CD4-positive, alpha-beta T cell treated with Interleukin-1 beta for 1 hour (primary cell): ENCODE results near the gene OVCH1.
"Not testable (repeated sequence)": the region's sequence is repeated elsewhere in the genome, so short reads cannot be mapped to it uniquely, and the experiment has no call there.

Experiments used
- DNase-seq, 2 donors: peaks; one replicate each; pipeline ENCODE4 v3.0.0-alpha.2; 2020 to 2022

Gene OVCH1

GRCh38 chr12:29486972-29487371 is 10.5 kb downstream of the OVCH1 start:
- no peak for DNase-seq

GRCh38 chr12:29463198-29463597 is 34.3 kb downstream of the OVCH1 start:
- no peak for DNase-seq

DNA sequence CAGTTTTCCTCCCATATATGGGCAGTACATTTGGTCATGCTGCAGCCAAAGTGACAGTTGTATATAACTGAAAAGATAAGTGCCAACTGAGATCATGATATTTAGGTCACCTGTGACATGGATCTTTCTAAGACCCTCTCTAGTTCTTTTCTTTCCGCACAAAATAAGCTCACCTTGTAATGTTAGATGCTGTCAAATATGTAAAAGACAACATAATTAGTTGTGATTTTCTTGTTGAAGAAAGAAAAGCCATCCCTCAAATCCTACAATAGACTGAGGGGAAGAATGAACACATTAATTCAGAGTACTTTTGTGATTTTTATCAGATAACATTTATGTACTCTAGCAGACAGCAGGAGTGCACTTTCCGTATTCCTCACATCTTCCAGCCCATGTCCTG is 37.4 kb downstream of the OVCH1 start:
- DNase-seq: no peak

GRCh38 chr12:29455087-29455486 is 42.4 kb downstream of the OVCH1 start:
- DNase-seq: no peak

- DNase-seq: no peak
Observed at GRCh38 chr12:29451888-29452287, 45.6 kb downstream of the OVCH1 start.

- no peak for DNase-seq
Observed at GRCh38 chr12:29448157-29448556, 49.3 kb downstream of the OVCH1 start.

- DNase-seq: no peak
Observed at GRCh38 chr12:29447285-29447975, 50.1 kb downstream of the OVCH1 start.

- no peak for DNase-seq
Observed at GRCh38 chr12:29439506-29439905, 58.0 kb downstream of the OVCH1 start.

GRCh38 chr12:29438752-29439408 is 58.6 kb downstream of the OVCH1 start:
- DNase-seq: no peak

GRCh38 chr12:29437575-29437974 is 59.9 kb downstream of the OVCH1 start:
- no peak for DNase-seq

- DNase-seq: not testable (repeated sequence)
Observed at GRCh38 chr12:29436815-29437214, 60.7 kb downstream of the OVCH1 start.

GRCh38 chr12:29431513-29431912 is 66.0 kb downstream of the OVCH1 start:
- DNase-seq: no peak

DNA sequence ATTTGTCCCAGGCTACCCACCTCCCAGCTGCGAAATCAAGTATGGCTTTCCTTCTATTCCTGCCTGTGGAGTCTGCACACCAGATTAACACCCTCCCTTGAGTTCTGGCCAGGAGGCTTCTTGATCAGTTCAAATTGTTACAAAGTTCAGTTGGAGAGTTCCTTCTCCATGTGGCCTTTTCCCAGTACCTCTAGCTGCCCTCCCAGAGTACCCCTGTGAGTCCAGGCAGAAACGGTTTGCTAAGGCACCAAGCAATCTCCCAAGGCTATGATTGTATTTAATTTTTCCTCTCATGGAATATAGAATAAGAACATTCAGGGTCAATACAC is 66.8 kb downstream of the OVCH1 start:
- no peak for DNase-seq

DNA sequence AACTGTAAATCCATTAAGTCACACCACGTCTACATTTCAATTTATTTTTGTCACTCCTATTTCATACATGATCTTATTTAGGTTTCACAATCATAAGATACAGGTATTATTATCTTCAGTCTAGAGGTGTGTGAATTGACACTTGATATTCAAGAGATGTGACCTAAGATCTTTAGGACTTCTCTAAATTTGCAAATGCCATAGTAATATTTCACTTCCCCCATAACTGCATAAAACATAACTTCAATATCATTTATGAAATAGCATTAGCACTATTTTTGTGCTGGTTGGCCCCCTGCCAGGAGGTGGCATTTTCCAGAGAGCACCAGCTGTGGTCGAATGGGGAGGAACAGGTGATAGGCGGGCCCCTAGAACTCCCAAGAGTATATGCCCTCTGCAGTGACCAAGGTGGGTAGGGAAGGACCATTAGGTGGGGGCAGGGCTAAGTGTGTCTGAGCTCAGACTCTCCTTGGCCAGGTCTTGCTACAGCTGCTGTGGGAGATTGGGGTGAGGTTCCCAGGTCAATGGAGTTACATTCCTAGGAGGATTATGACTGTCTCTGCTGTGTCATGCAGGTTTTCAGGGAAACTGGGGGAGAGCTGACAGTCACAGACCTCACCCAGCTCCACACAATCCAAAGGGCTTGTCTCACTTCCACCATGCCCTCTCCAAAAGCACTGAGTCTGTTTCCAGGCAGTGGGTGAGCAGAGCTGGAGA is 67.3 kb downstream of the OVCH1 start:
- DNase-seq: no peak

GRCh38 chr12:29428633-29429032 is 68.9 kb downstream of the OVCH1 start:
- no peak for DNase-seq

DNA sequence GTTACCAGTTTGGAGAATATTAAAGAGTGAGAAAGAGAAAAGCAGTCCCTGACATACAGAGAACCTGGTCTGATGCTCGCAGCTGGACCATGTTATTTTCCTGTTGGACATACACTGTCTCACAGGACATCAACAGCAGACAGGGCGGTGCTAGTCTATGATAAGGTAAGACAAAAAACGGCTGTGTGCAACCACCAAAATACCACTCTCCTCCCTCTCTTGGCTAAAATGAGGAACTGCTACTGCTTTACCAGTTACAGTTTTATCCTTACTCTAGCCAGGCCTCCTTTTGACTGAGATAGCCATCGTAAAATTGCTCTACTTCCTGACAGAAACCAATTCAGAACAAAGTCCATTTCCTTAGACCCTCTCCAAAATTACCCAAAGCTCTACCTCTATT is 69.5 kb downstream of the OVCH1 start:
- DNase-seq: peak; percentile 17 to 26

- no peak for DNase-seq
Observed at GRCh38 chr12:29426498-29426897, 71.0 kb downstream of the OVCH1 start.

DNA sequence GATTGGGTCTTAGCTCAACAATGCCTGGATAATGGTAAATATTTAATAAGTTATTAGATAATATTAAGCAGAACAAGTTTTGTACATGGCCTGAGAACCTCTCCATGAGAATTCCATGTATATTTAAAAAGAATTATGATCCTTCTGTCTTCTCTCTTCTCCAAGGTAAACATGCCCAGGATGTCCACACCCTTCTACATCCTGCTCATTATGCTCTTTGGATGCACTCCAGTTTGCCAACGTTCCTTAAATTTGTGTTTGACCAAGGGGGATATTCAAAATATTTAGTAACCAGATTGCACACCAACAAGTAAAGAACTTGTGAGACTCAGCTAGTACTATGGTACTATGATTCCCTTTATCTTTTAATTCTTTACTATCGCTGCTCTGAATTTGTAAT is 71.8 kb downstream of the OVCH1 start:
- no peak for DNase-seq

DNA sequence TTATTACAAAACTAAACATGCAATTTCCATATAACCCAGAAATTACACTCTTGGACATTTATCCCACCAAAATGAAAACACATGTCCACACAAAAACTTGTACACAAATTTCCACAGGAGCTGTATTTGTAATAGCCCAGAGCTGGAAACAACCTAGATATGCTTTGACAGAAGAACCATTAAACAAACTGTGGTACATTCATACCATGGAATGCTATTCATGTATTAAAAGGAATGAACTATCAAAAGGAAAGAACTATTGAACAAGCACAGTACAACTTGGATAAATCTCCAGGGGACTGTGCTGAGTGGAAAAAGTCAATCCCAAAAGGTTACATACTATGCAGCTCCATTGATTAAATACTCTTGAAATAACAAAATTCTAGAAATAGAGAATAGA is 80.7 kb downstream of the OVCH1 start:
- no peak for DNase-seq

DNA sequence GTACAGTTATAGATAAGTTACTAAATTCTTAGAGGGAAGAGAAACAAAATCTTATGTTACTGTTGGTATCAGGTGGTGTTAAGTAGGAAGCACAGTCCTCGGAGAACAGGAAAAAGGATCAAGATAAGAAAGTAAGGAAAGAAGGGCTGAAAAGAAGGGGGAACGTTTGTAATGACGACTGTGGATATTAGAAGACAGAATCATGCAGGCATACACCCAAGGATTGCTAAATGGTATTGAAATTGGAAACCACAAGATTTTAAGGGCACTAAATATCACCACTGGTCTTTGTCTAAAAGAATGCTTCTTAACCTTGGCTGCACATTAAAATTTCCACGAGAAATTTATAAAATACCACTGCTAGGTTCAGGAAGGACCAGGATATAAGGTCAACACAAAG is 82.4 kb downstream of the OVCH1 start:
- no peak for DNase-seq

DNA sequence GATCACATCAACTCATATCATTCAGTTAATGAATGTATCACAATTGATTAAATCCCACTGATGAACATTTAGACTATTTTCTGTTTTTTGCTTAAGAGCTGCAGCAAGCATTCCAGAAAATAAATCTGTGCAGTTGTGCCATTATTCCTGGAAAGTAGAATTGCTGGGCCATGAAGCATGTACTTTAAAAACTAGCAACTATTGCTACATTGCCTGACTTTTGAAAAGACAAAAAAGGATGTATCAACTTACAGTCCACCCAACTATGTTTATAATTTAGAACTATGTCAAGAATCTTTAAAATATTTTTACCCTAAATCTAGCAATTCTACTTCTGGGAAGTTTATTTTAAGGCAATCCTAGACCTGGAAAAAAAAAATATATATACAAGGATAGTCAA is 83.1 kb downstream of the OVCH1 start:
- DNase-seq: no peak

GRCh38 chr12:29405561-29405960 is 91.9 kb downstream of the OVCH1 start:
- no peak for DNase-seq

DNA sequence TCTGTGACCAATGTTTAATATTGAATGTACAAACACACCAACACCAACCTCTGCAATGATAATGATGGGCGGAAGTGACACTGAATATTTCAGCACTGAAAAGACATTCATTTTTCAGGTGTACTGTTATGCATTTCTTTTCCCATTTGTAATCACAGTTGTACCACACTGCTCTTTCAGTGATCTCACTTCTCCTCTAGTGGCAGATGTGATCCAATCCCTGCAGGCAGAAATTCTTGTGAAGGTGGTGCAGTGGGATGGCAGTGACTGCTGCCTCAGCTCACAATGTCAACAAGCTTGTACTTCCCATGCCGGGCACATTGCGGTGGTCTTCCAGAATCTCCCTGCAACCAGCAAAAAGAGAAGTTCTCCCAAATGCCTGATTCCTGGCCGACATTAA is 93.5 kb downstream of the OVCH1 start:
- DNase-seq: no peak

- DNase-seq: no peak
Observed at GRCh38 chr12:29402437-29402836, 95.0 kb downstream of the OVCH1 start.
